ENCODE data around the gene NDUFAF2. TPM values are rescaled to one million over a fixed set of nuclear protein-coding genes. Genes with fewer than 3 reads are reported as not detected.
A peak's percentile ranks its signal among the peaks of the same experiment; 100 is the strongest.

The NDUFAF2 gene
- total and polyA plus RNA-seq, 2 of the 13 experiments (the other 11 are each of a cell fraction or from before 2014, with no cell fraction given): 34.0 to 78.4 TPM

GRCh38 chr5:61162010-61162831 lies 217.2 kb downstream of the NDUFAF2 start, which contains the start of gene SMIM15 (continued):
- TF ChIP-seq ZNF556 (CRISPR knock-in tag; IDR thresholded peaks at IDR 0.05; ENCODE audit: borderline replicate concordance) (peak; percentile 65; the same call in 1 of the 2 replicates), MYPOP (CRISPR knock-in tag; IDR thresholded peaks at IDR 0.05) (peak; percentile 91), XRCC5 (optimal IDR thresholded peaks at IDR 0.05; ENCODE audit: low read length) (peak; percentile 19), GTF2F1 (IDR thresholded peaks at IDR 0.05; ENCODE audit: low read length) (0 out of 2 replicates have a peak, but pooled peaks have one; percentile 33), ZNF703 (CRISPR knock-in tag; IDR thresholded peaks at IDR 0.05; ENCODE audit: borderline replicate concordance) (peak; percentile 82; the same call in 1 of the 2 replicates), ZNF781 (CRISPR knock-in tag; IDR thresholded peaks at IDR 0.05; ENCODE audit: borderline replicate concordance, not compliant biosample characterization) (peak; percentile 88), ARNTL (CRISPR knock-in tag; IDR thresholded peaks at IDR 0.05) (no peak), TGIF2 (CRISPR knock-in tag; IDR thresholded peaks at IDR 0.05) (no peak), TRAFD1 (CRISPR knock-in tag; IDR thresholded peaks at IDR 0.05; ENCODE audit: borderline replicate concordance) (no peak; the same call in 1 of the 2 replicates), ZNF558 (CRISPR knock-in tag; IDR thresholded peaks at IDR 0.05; ENCODE audit: borderline replicate concordance) (no peak), SALL1 (CRISPR knock-in tag; IDR thresholded peaks at IDR 0.05) (peak; percentile 72), PCBP1 (IDR thresholded peaks at IDR 0.05; ENCODE audit: borderline replicate concordance, low read depth, low read length) (peak; percentile 93), ZNF468 (CRISPR knock-in tag; IDR thresholded peaks at IDR 0.05) (0 out of 2 replicates have a peak, but pooled peaks have one; percentile 47), SKIL (CRISPR knock-in tag; IDR thresholded peaks at IDR 0.05; ENCODE audit: borderline replicate concordance) (peak; percentile 80; the same call in 1 of the 2 replicates), ZIK1 (CRISPR knock-in tag; IDR thresholded peaks at IDR 0.05; ENCODE audit: borderline replicate concordance, low read depth) (peak; percentile 72; the same call in 1 of the 2 replicates), EED (CRISPR knock-in tag; IDR thresholded peaks at IDR 0.05) (no peak; the same call in 1 of the 2 replicates), ZSCAN30 (CRISPR knock-in tag; IDR thresholded peaks at IDR 0.05) (0 out of 2 replicates have a peak, but pooled peaks have one; percentile 16), KLF15 (CRISPR knock-in tag; IDR thresholded peaks at IDR 0.05; ENCODE audit: borderline replicate concordance) (peak; percentile 49; the same call in 1 of the 2 replicates), ZNF274 (CRISPR knock-in tag; IDR thresholded peaks at IDR 0.05) (peak; percentile 48; the same call in 1 of the 2 replicates), MTERF4 (CRISPR knock-in tag; IDR thresholded peaks at IDR 0.05) (peak; percentile 72; the same call in 1 of the 2 replicates), SNRNP70 (IDR thresholded peaks at IDR 0.05; ENCODE audit: low read depth, low read length) (no peak), ZNF629 (CRISPR knock-in tag; conservative IDR thresholded peaks at IDR 0.05) (no peak), RARA (CRISPR knock-in tag; IDR thresholded peaks at IDR 0.05) (peak; percentile 44)
